ENCODE data around the gene ASPM. TPM values are rescaled to one million over a fixed set of nuclear protein-coding genes. Genes with fewer than 3 reads are reported as not detected.

Gene ASPM, protein sequence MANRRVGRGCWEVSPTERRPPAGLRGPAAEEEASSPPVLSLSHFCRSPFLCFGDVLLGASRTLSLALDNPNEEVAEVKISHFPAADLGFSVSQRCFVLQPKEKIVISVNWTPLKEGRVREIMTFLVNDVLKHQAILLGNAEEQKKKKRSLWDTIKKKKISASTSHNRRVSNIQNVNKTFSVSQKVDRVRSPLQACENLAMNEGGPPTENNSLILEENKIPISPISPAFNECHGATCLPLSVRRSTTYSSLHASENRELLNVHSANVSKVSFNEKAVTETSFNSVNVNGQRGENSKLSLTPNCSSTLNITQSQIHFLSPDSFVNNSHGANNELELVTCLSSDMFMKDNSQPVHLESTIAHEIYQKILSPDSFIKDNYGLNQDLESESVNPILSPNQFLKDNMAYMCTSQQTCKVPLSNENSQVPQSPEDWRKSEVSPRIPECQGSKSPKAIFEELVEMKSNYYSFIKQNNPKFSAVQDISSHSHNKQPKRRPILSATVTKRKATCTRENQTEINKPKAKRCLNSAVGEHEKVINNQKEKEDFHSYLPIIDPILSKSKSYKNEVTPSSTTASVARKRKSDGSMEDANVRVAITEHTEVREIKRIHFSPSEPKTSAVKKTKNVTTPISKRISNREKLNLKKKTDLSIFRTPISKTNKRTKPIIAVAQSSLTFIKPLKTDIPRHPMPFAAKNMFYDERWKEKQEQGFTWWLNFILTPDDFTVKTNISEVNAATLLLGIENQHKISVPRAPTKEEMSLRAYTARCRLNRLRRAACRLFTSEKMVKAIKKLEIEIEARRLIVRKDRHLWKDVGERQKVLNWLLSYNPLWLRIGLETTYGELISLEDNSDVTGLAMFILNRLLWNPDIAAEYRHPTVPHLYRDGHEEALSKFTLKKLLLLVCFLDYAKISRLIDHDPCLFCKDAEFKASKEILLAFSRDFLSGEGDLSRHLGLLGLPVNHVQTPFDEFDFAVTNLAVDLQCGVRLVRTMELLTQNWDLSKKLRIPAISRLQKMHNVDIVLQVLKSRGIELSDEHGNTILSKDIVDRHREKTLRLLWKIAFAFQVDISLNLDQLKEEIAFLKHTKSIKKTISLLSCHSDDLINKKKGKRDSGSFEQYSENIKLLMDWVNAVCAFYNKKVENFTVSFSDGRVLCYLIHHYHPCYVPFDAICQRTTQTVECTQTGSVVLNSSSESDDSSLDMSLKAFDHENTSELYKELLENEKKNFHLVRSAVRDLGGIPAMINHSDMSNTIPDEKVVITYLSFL (N-terminal part only)
- total RNA-seq (2022) (22.3 and 32.8 TPM in 2 replicates), Bru-seq, nascent RNA (percentile 84 among the genes with signal in this experiment), BruChase-seq, experiment 1, labeled RNA remaining after a 6-hour chase (percentile 87 among the genes with signal in this experiment), BruChase-seq, experiment 2, labeled RNA remaining after a 2-hour chase (percentile 85 among the genes with signal in this experiment)
- long read RNA-seq, full-length matches to known transcripts, result 6 of 18 reads
- long read RNA-seq, partial matches to known transcripts, result 6 of 18 reads
- long read RNA-seq, other reads (novel, unspliced or antisense), result 6 of 18 reads

DNA sequence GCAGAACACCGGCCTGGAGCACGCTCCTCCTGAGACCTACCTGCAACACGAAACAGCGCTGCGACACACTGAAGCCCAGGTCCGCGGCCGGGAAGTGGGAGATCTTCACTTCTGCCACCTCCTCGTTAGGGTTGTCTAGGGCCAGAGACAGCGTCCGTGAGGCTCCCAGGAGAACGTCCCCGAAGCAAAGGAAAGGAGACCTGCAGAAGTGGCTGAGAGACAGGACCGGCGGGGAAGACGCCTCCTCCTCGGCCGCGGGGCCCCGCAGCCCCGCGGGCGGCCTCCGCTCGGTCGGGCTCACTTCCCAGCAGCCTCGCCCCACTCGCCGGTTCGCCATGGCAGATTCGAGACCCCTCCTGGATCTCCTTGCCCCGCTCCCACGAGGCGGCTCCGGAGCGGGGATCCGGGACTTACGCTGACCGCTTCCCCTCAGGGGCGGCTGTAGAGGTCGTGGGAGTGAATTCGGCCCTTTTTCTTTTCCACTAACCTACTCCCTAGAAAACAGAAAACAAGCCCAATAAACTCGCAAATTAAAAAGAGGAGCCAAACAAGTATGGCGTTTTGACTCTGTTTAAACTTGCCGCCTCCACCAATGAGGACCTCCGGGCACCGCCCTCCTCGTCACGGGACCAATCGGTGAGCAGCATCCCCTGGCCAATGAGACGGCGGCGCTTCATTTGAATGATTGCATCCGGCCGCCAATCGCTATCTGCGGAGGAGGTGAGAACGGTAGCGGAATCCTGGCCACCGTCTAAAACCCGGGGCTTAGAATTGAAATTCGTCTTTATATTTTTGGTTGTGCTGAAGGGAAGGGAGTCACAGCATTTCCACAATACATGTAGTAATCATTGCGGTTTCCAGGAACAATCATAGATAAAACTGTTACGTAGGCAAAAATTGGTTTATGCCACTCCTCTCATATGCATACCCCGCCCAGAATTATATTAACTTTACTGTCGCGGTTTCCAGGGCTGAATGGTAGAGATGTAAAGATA lies at the start of gene ASPM:
ASPM (minus strand) TSS at position 569 of the 995 bp plus-strand sequence; CDS start at position 337, 232 bp downstream.
- H3K27me3 Mint-ChIP-seq (ENCODE audit: insufficient read depth, unreplicated experiment), result no peaks in the 10 kb centered on the region
- peak within 1 kb of the TSS; percentile 89 for H3K27ac Mint-ChIP-seq (ENCODE audit: low read depth, unreplicated experiment)
- H3K4me3 Mint-ChIP-seq (ENCODE audit: unreplicated experiment), result peak within 1 kb of the TSS; percentile 87
- peaks cover 6% of the 10 kb centered on the region for H3K36me3 Mint-ChIP-seq (ENCODE audit: insufficient read depth, unreplicated experiment)
- DNase-seq (ENCODE audit: unreplicated experiment), result peak; percentile 99
- ChIA-PET POLR2A (interaction anchor here (0.9 to 1.0 kb wide), 3 partner anchors 13 to 16 kb away, joined by 3 to 6 read pairs (median 4); no protein-coding TSS in a partner anchor), CTCF (interaction anchor here (0.7 to 1.4 kb wide), 2 partner anchors 33 to 323 kb away, joined by 3 to 4 read pairs; no protein-coding TSS in a partner anchor)
- intact Hi-C loops (cut with micrococcal nuclease), result loop anchor here (10.0 kb wide), 1 partner anchor 402 kb away; no protein-coding TSS in a partner anchor
- TF ChIP-seq, protein P1, sequence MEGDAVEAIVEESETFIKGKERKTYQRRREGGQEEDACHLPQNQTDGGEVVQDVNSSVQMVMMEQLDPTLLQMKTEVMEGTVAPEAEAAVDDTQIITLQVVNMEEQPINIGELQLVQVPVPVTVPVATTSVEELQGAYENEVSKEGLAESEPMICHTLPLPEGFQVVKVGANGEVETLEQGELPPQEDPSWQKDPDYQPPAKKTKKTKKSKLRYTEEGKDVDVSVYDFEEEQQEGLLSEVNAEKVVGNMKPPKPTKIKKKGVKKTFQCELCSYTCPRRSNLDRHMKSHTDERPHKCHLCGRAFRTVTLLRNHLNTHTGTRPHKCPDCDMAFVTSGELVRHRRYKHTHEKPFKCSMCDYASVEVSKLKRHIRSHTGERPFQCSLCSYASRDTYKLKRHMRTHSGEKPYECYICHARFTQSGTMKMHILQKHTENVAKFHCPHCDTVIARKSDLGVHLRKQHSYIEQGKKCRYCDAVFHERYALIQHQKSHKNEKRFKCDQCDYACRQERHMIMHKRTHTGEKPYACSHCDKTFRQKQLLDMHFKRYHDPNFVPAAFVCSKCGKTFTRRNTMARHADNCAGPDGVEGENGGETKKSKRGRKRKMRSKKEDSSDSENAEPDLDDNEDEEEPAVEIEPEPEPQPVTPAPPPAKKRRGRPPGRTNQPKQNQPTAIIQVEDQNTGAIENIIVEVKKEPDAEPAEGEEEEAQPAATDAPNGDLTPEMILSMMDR (IDR thresholded peaks at IDR 0.05; ENCODE audit: unreplicated experiment), result no peak
- BruUV-seq (replicated peaks), result TSS peak; percentile 65
- H3K9me3 Mint-ChIP-seq (ENCODE audit: unreplicated experiment), result no peaks in the 10 kb centered on the region
- H3K4me1 Mint-ChIP-seq (ENCODE audit: insufficient read depth, unreplicated experiment), result peaks cover 22% of the 10 kb centered on the region

DNA sequence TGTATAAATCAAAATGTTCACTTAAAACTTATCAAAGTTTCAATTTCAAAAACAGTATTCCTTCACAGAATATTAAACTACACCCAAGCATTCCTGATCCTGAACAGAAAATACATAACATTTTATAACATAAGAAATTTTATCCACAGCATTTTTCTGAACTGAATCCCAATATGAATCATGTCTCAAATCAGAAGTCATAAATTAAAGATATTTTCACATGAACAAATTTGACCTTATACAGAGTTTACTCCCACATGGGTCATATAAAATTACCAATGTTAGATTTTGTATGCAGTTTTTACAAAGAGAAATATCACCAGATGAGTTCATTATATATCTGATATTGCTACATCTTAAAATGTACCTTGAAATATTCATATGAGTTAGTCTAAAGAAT lies 48.6 kb upstream of the ASPM start:
- Mint-ChIP-seq H3K27ac (ENCODE audit: low read depth, unreplicated experiment) (peak overlapping the region; percentile 34), H3K36me3 (ENCODE audit: insufficient read depth, unreplicated experiment) (peaks cover 28% of the 10 kb centered on the region), H3K4me1 (ENCODE audit: insufficient read depth, unreplicated experiment) (peaks cover 37% of the 10 kb centered on the region), H3K4me3 (ENCODE audit: unreplicated experiment) (no peak overlapping the region), H3K9me3 (ENCODE audit: unreplicated experiment) (no peaks in the 10 kb centered on the region), H3K27me3 (ENCODE audit: insufficient read depth, unreplicated experiment) (no peaks in the 10 kb centered on the region)
- intact Hi-C loops (cut with micrococcal nuclease), result no loop called here
- ChIA-PET CTCF (interaction anchor here (1.1 to 2.1 kb wide), 2 partner anchors 15 to 134 kb away, joined by 3 to 6 read pairs; no protein-coding TSS in a partner anchor), POLR2A (no interaction called here)
- no peak for DNase-seq (ENCODE audit: unreplicated experiment)
- BruUV-seq (replicated peaks), result no TSS peak
- TF ChIP-seq, protein P1 (IDR thresholded peaks at IDR 0.05; ENCODE audit: unreplicated experiment), result no peak

DNA sequence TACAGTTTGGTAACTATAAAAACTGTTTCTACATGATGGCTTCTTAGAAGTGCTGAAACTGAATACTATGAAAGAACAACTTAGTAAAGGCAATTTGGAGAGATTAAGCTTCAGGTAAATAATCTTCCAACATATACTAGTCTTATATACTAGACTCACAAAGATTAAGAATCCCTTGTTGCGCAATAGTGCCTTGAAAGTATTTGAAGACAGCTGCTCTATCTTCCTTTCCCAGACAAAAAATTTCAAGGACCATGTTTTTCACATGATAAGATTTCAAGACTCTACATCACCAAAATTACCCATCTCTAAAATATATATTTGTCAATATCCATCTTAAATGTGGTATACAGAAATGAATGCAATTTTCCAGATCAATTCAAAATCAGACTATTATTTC lies 37.7 kb upstream of the ASPM start:
- Mint-ChIP-seq H3K9me3 (ENCODE audit: unreplicated experiment) (no peaks in the 10 kb centered on the region), H3K36me3 (ENCODE audit: insufficient read depth, unreplicated experiment) (peaks cover 85% of the 10 kb centered on the region), H3K4me1 (ENCODE audit: insufficient read depth, unreplicated experiment) (no peaks in the 10 kb centered on the region), H3K4me3 (ENCODE audit: unreplicated experiment) (no peak overlapping the region), H3K27me3 (ENCODE audit: insufficient read depth, unreplicated experiment) (no peaks in the 10 kb centered on the region), H3K27ac (ENCODE audit: low read depth, unreplicated experiment) (no peak overlapping the region)
- TF ChIP-seq, protein P1 (IDR thresholded peaks at IDR 0.05; ENCODE audit: unreplicated experiment), result no peak
- no peak for DNase-seq (ENCODE audit: unreplicated experiment)
- CTCF ChIA-PET, result interaction anchor here (1.1 to 5.6 kb wide), 5 partner anchors 12 to 173 kb away, joined by 3 to 61 read pairs (median 4); no protein-coding TSS in a partner anchor
- POLR2A ChIA-PET, result no interaction called here
- no TSS peak for BruUV-seq (replicated peaks)
- intact Hi-C loops (cut with micrococcal nuclease), result no loop called here

All from MCF 10A (cell line).